Activated T-helper 1 cell treated with anti-CD3 and anti-CD28 coated beads, Interleukin-12 subunit alpha, Interleukin-12 subunit beta, Interleukin-2, Interleukin-4 antibody, amounts not matched to agents 30 ng/mL and 10 ng/mL and 1 ng/mL, durations not matched to agents 14 hours and 24 hours and 36 hours (primary cell): ENCODE measurements around the gene TRABD2B. TPM values are rescaled to one million over a fixed set of nuclear protein-coding genes. Genes with fewer than 3 reads are reported as not detected.

ENCODE experiments used
- DNase-seq: peaks from one replicate; pipeline ENCODE4 v3.0.0; 2021; ENCODE audit warnings: low spot score
- H3K27ac Mint-ChIP-seq: one replicate; pipeline ENCODE4 v1.8.0; 2021; ENCODE audit warnings: mild to moderate bottlenecking, mixed read lengths
- H3K27me3 Mint-ChIP-seq: one replicate; pipeline ENCODE4 v1.8.0; 2022; ENCODE audit warnings: mild to moderate bottlenecking, moderate library complexity, mixed read lengths; ENCODE audit not compliant: insufficient read depth
- H3K36me3 Mint-ChIP-seq: one replicate; pipeline ENCODE4 v1.8.0; 2021; ENCODE audit warnings: low read depth, mixed read lengths
- H3K4me1 Mint-ChIP-seq: one replicate; pipeline ENCODE4 v1.8.0; 2021; ENCODE audit warnings: low read depth, mixed read lengths
- H3K4me3 Mint-ChIP-seq: one replicate; pipeline ENCODE4 v1.8.0; 2021; ENCODE audit warnings: mild to moderate bottlenecking, moderate library complexity, mixed read lengths
- H3K9me3 Mint-ChIP-seq: one replicate; pipeline ENCODE4 v1.8.0; 2021; ENCODE audit warnings: mixed read lengths
- intact Hi-C: fragments of 100-400 bp; cut with micrococcal nuclease; formaldehyde crosslinking; loops from one replicate; pipeline ENCODE4 v1.15.1; 2024
- total RNA-seq: library from RNA; stranded (reverse); gene quantifications from 2 replicates; pipeline ENCODE4 v1.2.3, GENCODE V29; 2022

TRABD2B gene
- total RNA-seq, 1 donor from 2014 or later: not detected

GRCh38 chr1:48013270-48013669 is 16.1 kb upstream of the TRABD2B start:
- Mint-ChIP-seq H3K27ac (no peak overlapping the region), H3K4me1 (no peaks in the 10 kb centered on the region), H3K27me3 (peaks cover 28% of the 10 kb centered on the region), H3K4me3 (no peak overlapping the region), H3K36me3 (no peaks in the 10 kb centered on the region), H3K9me3 (no peaks in the 10 kb centered on the region)
- intact Hi-C loops: no loop called here
- no peak for DNase-seq

GRCh38 chr1:48007047-48007446 is 9.9 kb upstream of the TRABD2B start:
- DNase-seq: no peak
- Mint-ChIP-seq H3K36me3 (no peaks in the 10 kb centered on the region), H3K9me3 (no peaks in the 10 kb centered on the region), H3K27ac (no peak overlapping the region), H3K27me3 (peaks cover 5% of the 10 kb centered on the region), H3K4me3 (no peak overlapping the region), H3K4me1 (no peaks in the 10 kb centered on the region)
- intact Hi-C loops: no loop called here

- no peaks in the 10 kb centered on the region for H3K36me3 Mint-ChIP-seq
- no peak overlapping the region for H3K27ac Mint-ChIP-seq
- intact Hi-C loops: no loop called here
- H3K27me3 Mint-ChIP-seq: peaks cover 7% of the 10 kb centered on the region
- H3K4me3 Mint-ChIP-seq: no peak overlapping the region
- no peak for DNase-seq
- no peaks in the 10 kb centered on the region for H3K4me1 Mint-ChIP-seq
- H3K9me3 Mint-ChIP-seq: no peaks in the 10 kb centered on the region
These were observed 9.1 kb upstream of the TRABD2B start for GRCh38 chr1:48006264-48006663.

- Mint-ChIP-seq H3K27me3 (peaks cover 7% of the 10 kb centered on the region), H3K9me3 (no peaks in the 10 kb centered on the region), H3K27ac (no peak overlapping the region), H3K4me3 (no peak overlapping the region), H3K4me1 (no peaks in the 10 kb centered on the region), H3K36me3 (no peaks in the 10 kb centered on the region)
- no peak for DNase-seq
- intact Hi-C loops: no loop called here
These were observed 8.3 kb upstream of the TRABD2B start for GRCh38 chr1:48005253-48006117.

- H3K27me3 Mint-ChIP-seq: peaks cover 13% of the 10 kb centered on the region
- no peak overlapping the region for H3K4me3 Mint-ChIP-seq
- no peak for DNase-seq
- no peaks in the 10 kb centered on the region for H3K4me1 Mint-ChIP-seq
- H3K36me3 Mint-ChIP-seq: no peaks in the 10 kb centered on the region
- intact Hi-C loops: no loop called here
- no peaks in the 10 kb centered on the region for H3K9me3 Mint-ChIP-seq
- H3K27ac Mint-ChIP-seq: no peak overlapping the region
These were observed 6.8 kb upstream of the TRABD2B start for GRCh38 chr1:48003741-48004531.

- intact Hi-C loops: no loop called here
- Mint-ChIP-seq H3K27ac (no peak overlapping the region), H3K4me1 (no peaks in the 10 kb centered on the region), H3K36me3 (no peaks in the 10 kb centered on the region), H3K9me3 (no peaks in the 10 kb centered on the region), H3K27me3 (peaks cover 23% of the 10 kb centered on the region), H3K4me3 (no peak overlapping the region)
- no peak for DNase-seq
These were observed 5.0 kb upstream of the TRABD2B start for GRCh38 chr1:48002142-48002541.

- Mint-ChIP-seq H3K27ac (no peak overlapping the region), H3K9me3 (no peaks in the 10 kb centered on the region), H3K36me3 (no peaks in the 10 kb centered on the region), H3K4me3 (no peak overlapping the region), H3K27me3 (peaks cover 22% of the 10 kb centered on the region), H3K4me1 (no peaks in the 10 kb centered on the region)
- DNase-seq: no peak
- intact Hi-C loops: no loop called here
These were observed 4.5 kb upstream of the TRABD2B start for GRCh38 chr1:48001696-48002095.

GRCh38 chr1:48000883-48001282 is 3.7 kb upstream of the TRABD2B start:
- no peak for DNase-seq
- intact Hi-C loops: no loop called here
- no peak overlapping the region for H3K27ac Mint-ChIP-seq
- no peak overlapping the region for H3K4me3 Mint-ChIP-seq
- H3K9me3 Mint-ChIP-seq: no peaks in the 10 kb centered on the region
- H3K27me3 Mint-ChIP-seq: peaks cover 28% of the 10 kb centered on the region
- H3K4me1 Mint-ChIP-seq: no peaks in the 10 kb centered on the region
- H3K36me3 Mint-ChIP-seq: no peaks in the 10 kb centered on the region

GRCh38 chr1:47999097-47999496 is 1.9 kb upstream of the TRABD2B start:
- Mint-ChIP-seq H3K4me3 (no peak overlapping the region), H3K9me3 (no peaks in the 10 kb centered on the region), H3K27ac (no peak overlapping the region), H3K36me3 (no peaks in the 10 kb centered on the region), H3K27me3 (peaks cover 37% of the 10 kb centered on the region), H3K4me1 (no peaks in the 10 kb centered on the region)
- DNase-seq: no peak
- intact Hi-C loops: no loop called here

- Mint-ChIP-seq H3K9me3 (no peaks in the 10 kb centered on the region), H3K27ac (no peak overlapping the region)
These were observed 1.3 kb upstream of the TRABD2B start for GRCh38 chr1:47998396-47998990.

GRCh38 chr1:47996406-47997226 is 569 bp downstream of the TRABD2B start:
- Mint-ChIP-seq H3K36me3 (no peaks in the 10 kb centered on the region), H3K4me3 (peak overlapping the region; percentile 62), H3K4me1 (no peaks in the 10 kb centered on the region), H3K9me3 (no peaks in the 10 kb centered on the region), H3K27ac (no peak overlapping the region), H3K27me3 (peaks cover 40% of the 10 kb centered on the region)
- intact Hi-C loops: loop anchor here (2.0 kb wide), 1 partner anchor 206 kb away; no protein-coding TSS in a partner anchor
- no peak for DNase-seq

More at GRCh38 chr1:47998396-47998990, 1.3 kb upstream of the TRABD2B start:
- peaks cover 41% of the 10 kb centered on the region for H3K27me3 Mint-ChIP-seq
- H3K4me1 Mint-ChIP-seq: no peaks in the 10 kb centered on the region
- intact Hi-C loops: no loop called here
- DNase-seq: no peak
- H3K36me3 Mint-ChIP-seq: no peaks in the 10 kb centered on the region
- no peak overlapping the region for H3K4me3 Mint-ChIP-seq

- no peak for DNase-seq
- H3K36me3 Mint-ChIP-seq: no peaks in the 10 kb centered on the region
- intact Hi-C loops: loop anchor here (2.0 kb wide), 1 partner anchor 207 kb away; no protein-coding TSS in a partner anchor
- peak overlapping the region; percentile 24 for H3K27ac Mint-ChIP-seq
- H3K4me1 Mint-ChIP-seq: no peaks in the 10 kb centered on the region
- H3K9me3 Mint-ChIP-seq: no peaks in the 10 kb centered on the region
- peaks cover 43% of the 10 kb centered on the region for H3K27me3 Mint-ChIP-seq
- H3K4me3 Mint-ChIP-seq: peak overlapping the region; percentile 62
These were observed 1.2 kb downstream of the TRABD2B start for GRCh38 chr1:47996060-47996405.
